IMR-90 (cell line): ENCODE results near the gene PGGHG. TPM values are rescaled to one million over a fixed set of nuclear protein-coding genes. Genes with fewer than 3 reads are reported as not detected.
"Not testable (repeated sequence)": the region's sequence is repeated elsewhere in the genome, so short reads cannot be mapped to it uniquely, and the experiment has no call there.

ENCODE experiments used
- ATAC-seq: fragments of 200-7000 bp; cut with Tn5 transposase; 2 replicates; pipeline ENCODE4 v1.9.1; 2020; ENCODE audit warnings: low read depth, mild to moderate bottlenecking, moderate library complexity
- BruUV-seq: library from RNA; stranded (reverse); fragments of 400-500 nt; replicated peaks from 2 replicates; lab custom pipeline; 2021; lab: Mats Ljungman, UMichigan
- CTCF ChIA-PET: fragments of 300-600 bp; formaldehyde crosslinking; extraction: SDS; loops from one replicate; lab custom pipeline; 2021; ENCODE audit warnings: antibody characterized with exemption; lab: Yijun Ruan, JAX
- POLR2A ChIA-PET: fragments of 300-600 bp; sonication (Branson Sonifier 250); formaldehyde crosslinking; loops from one replicate; lab custom pipeline; 2022; ENCODE audit warnings: antibody characterized with exemption; ENCODE audit not compliant: unreplicated experiment; lab: Charles Lee
- DNase-seq: peaks from one replicate; pipeline ENCODE4 v3.0.0; 2013
- H2AFZ ChIP-seq: replicated peaks from 2 replicates; pipeline ENCODE3; 2013; ENCODE audit warnings: low read length, mild to moderate bottlenecking; ENCODE audit not compliant: poor library complexity
- H2AK5ac ChIP-seq: 2 replicates; pipeline ENCODE4 v1.6.1; 2013; ENCODE audit warnings: low read depth, low read length, inconsistent platforms
- H2AK9ac ChIP-seq: replicated peaks from 2 replicates; pipeline ENCODE3; 2013; ENCODE audit warnings: mild to moderate bottlenecking, low read depth, low read length, moderate library complexity; ENCODE audit not compliant: poor library complexity
- H2BK120ac ChIP-seq: 2 replicates; pipeline ENCODE4 v1.6.1; 2013; ENCODE audit warnings: low read depth, low read length, inconsistent platforms
- H2BK15ac ChIP-seq: 3 replicates; pipeline ENCODE4 v1.6.1; 2013; ENCODE audit warnings: low read depth, low read length, inconsistent platforms
- H2BK20ac ChIP-seq: 2 replicates; pipeline ENCODE4 v1.6.1; 2013; ENCODE audit warnings: low read depth, mild to moderate bottlenecking, inconsistent platforms, low read length, moderate library complexity
- H2BK5ac ChIP-seq: 2 replicates; pipeline ENCODE4 v1.6.1; 2013; ENCODE audit warnings: mild to moderate bottlenecking, low read depth, low read length, inconsistent platforms; ENCODE audit not compliant: poor library complexity, severe bottlenecking
- H3K14ac ChIP-seq: replicated peaks from 2 replicates; pipeline ENCODE4 v1.6.1; 2013; ENCODE audit warnings: low read depth, low read length, inconsistent platforms
- H3K18ac ChIP-seq: 2 replicates; pipeline ENCODE4 v1.6.1; 2013; ENCODE audit warnings: low read depth, low read length, control low read depth
- H3K23ac ChIP-seq: 2 replicates; pipeline ENCODE4 v1.6.1; 2013; ENCODE audit warnings: low read depth, low read length, inconsistent platforms
- H3K27ac ChIP-seq: 2 replicates; pipeline ENCODE4 v1.5.1; 2013; ENCODE audit warnings: mild to moderate bottlenecking, control low read depth, low read length; ENCODE audit not compliant: insufficient read depth
- H3K27me3 ChIP-seq: 2 replicates; pipeline ENCODE4 v1.6.1; 2013; ENCODE audit warnings: low read length; ENCODE audit not compliant: control insufficient read depth, insufficient read depth
- H3K36me3 ChIP-seq: 2 replicates; pipeline ENCODE4 v1.6.1; 2013; ENCODE audit warnings: low read length, mixed read lengths; ENCODE audit not compliant: control insufficient read depth, insufficient read depth
- H3K4ac ChIP-seq: 2 replicates; pipeline ENCODE4 v1.6.1; 2013; ENCODE audit warnings: low read depth, low read length, inconsistent platforms
- H3K4me1 ChIP-seq: 2 replicates; pipeline ENCODE4 v1.6.1; 2013; ENCODE audit warnings: low read length, mixed read lengths; ENCODE audit not compliant: control insufficient read depth, insufficient read depth
- H3K4me2 ChIP-seq: 2 replicates; pipeline ENCODE4 v1.6.1; 2013; ENCODE audit warnings: low read depth, mild to moderate bottlenecking, control low read depth, low read length, moderate library complexity
- H3K4me3 ChIP-seq: 2 replicates; pipeline ENCODE4 v1.5.1; 2013; ENCODE audit warnings: low read depth, mild to moderate bottlenecking, control low read depth, low read length, moderate library complexity; ENCODE audit not compliant: insufficient read depth
- H3K56ac ChIP-seq: 2 replicates; pipeline ENCODE4 v1.6.1; 2013; ENCODE audit warnings: low read length, inconsistent platforms; ENCODE audit not compliant: insufficient read depth; ENCODE audit errors: extremely low read depth
- H3K79me1 ChIP-seq, 2 experiments: 2 replicates each; pipeline ENCODE4 v1.6.1; 2013; ENCODE audit warnings: low read length in 2 of 2, inconsistent platforms in 1 of 2, low read depth in 1 of 2
- H3K9ac ChIP-seq: 2 replicates; pipeline ENCODE4 v1.6.1; 2013; ENCODE audit warnings: low read depth, low read length, control low read depth
- H3K9me1 ChIP-seq: 2 replicates; pipeline ENCODE4 v1.6.1; 2013; ENCODE audit warnings: low read length, inconsistent platforms; ENCODE audit not compliant: insufficient read depth
- H3K9me3 ChIP-seq: 2 replicates; pipeline ENCODE4 v1.6.1; 2013; ENCODE audit warnings: low read length; ENCODE audit not compliant: control insufficient read depth, insufficient read depth
- H4K20me1 ChIP-seq: 2 replicates; pipeline ENCODE4 v1.6.1; 2013; ENCODE audit warnings: low read length, inconsistent platforms; ENCODE audit not compliant: insufficient read depth
- H4K5ac ChIP-seq: 2 replicates; pipeline ENCODE4 v1.6.1; 2013; ENCODE audit warnings: mild to moderate bottlenecking, low read depth, low read length, control low read depth
- H4K8ac ChIP-seq, 2 experiments: 2 replicates each; pipeline ENCODE4 v1.6.1; 2013; ENCODE audit warnings: low read depth in 2 of 2, low read length in 2 of 2, control low read depth in 1 of 2, inconsistent platforms in 1 of 2
- H4K91ac ChIP-seq: 2 replicates; pipeline ENCODE4 v1.6.1; 2013; ENCODE audit warnings: low read depth, low read length, inconsistent platforms; ENCODE audit not compliant: insufficient read depth
- USF2 ChIP-seq: fragments of 150-350 bp; IDR thresholded peaks from 2 replicates; pipeline ENCODE4 v1.6.1; 2017; ENCODE audit warnings: mild to moderate bottlenecking, antibody characterized with exemption, low read length, low read depth
- WGBS, 2 experiments: methylation state at CpG; one replicate each; pipeline versions ENCODE4 v1.1.5 to v1.1.7; 2013; ENCODE audit warnings: missing lambda C conversion rate in 2 of 2; ENCODE audit not compliant: insufficient read length in 1 of 2; ENCODE audit errors: extremely low coverage in 2 of 2; 5-methylcytosine and 5-hydroxymethylcytosine counted together
- dilution Hi-C: fragments of 300-500 bp; cut with HindIII; formaldehyde crosslinking; loops from one replicate; pipeline ENCODE4 v1.14.3; 2018; ENCODE audit warnings: low sequenced_read_pairs; ENCODE audit not compliant: unreplicated experiment
- in situ Hi-C: fragments of 300-500 bp; cut with MboI; formaldehyde crosslinking; loops from 3 replicates; pipeline ENCODE4 v1.14.3; 2019; ENCODE audit warnings: low sequenced_read_pairs, inconsistent platforms, mixed read lengths
- intact Hi-C: fragments of 100-400 bp; cut with micrococcal nuclease; formaldehyde crosslinking; loops from 2 replicates; pipeline ENCODE4 v1.10.0; 2022
- polyA plus RNA-seq, 3 experiments: library from polyadenylated mRNA; depleted of rRNA; stranded (reverse); fragments of >200 nt; gene quantifications; 2 replicates each; pipeline ENCODE4 v1.2.3, GENCODE V29; 2012; ENCODE audit warnings: low replicate concordance in 1 of 3
- total RNA-seq: library from RNA; depleted of rRNA; stranded (reverse); fragments of >200 nt; gene quantifications from 2 replicates; pipeline ENCODE4 v1.2.3, GENCODE V29; 2012

Gene PGGHG
- total and polyA plus RNA-seq, 2 of the 4 experiments (the other 2 are of a cell fraction): 1.8 to 17.0 TPM

GRCh38 chr11:324593-325517 lies 35.9 kb downstream of the PGGHG start:
- dilution Hi-C loops, DNase-seq, BruUV-seq, H3K9me1 ChIP-seq, H3K9ac ChIP-seq, H2AK5ac ChIP-seq, ATAC-seq, H2BK5ac ChIP-seq, H3K27me3 ChIP-seq, in situ Hi-C loops, H3K4ac ChIP-seq, H3K23ac ChIP-seq, H3K79me1 ChIP-seq, H3K9me3 ChIP-seq, H3K36me3 ChIP-seq, H3K4me3 ChIP-seq, H2BK120ac ChIP-seq, POLR2A ChIA-PET, H2AK9ac ChIP-seq, H3K56ac ChIP-seq, H3K4me2 ChIP-seq, intact Hi-C loops, H2BK20ac ChIP-seq, H2BK15ac ChIP-seq, H4K20me1 ChIP-seq: not testable (repeated sequence)
- peak overlapping the region; percentile 70 for H2AFZ ChIP-seq
- peak overlapping the region; percentile 25; the same call in 1 of the 2 replicates for H3K27ac ChIP-seq
- H4K91ac ChIP-seq: 0 out of 2 replicates have a peak overlapping the region, but pooled peaks have one; percentile 14
- H4K8ac ChIP-seq: peak overlapping the region; percentile 15 to 45; a peak in 2 of 4 replicates
- CTCF ChIA-PET: interaction anchor here (1.0 kb wide), 1 partner anchor 12 kb away, joined by 3 read pairs; no protein-coding TSS in a partner anchor
- H4K5ac ChIP-seq: peak overlapping the region; percentile 40
- TF ChIP-seq USF2: peak; percentile 27; the same call in 1 of the 2 replicates
- H3K18ac ChIP-seq: peak overlapping the region; percentile 2; the same call in 1 of the 2 replicates
- WGBS, 2 experiments: 31% methylated on average over 3 of the region's 34 CpGs; no CpG with 5 or more reads in 1 of the 2 experiments
- peak overlapping the region; percentile 42; the same call in 1 of the 2 replicates for H3K14ac ChIP-seq
- peaks cover 16% of the 10 kb centered on the region for H3K4me1 ChIP-seq
